SIG-M5 treated with dmso at 0.1 percent for 504 hours (cell line): ENCODE measurements around the gene ATXN10.
A peak's percentile ranks its signal among the peaks of the same experiment; 100 is the strongest.

Source experiments
- DNase-seq: peaks from one replicate; lab custom pipeline; 2025; ENCODE audit not compliant: unreplicated experiment; lab: John Stamatoyannopoulos, UW

ATXN10 gene

GRCh38 chr22:45852826-45853225 lies 181.2 kb downstream of the ATXN10 start:
- no peak for DNase-seq

DNA sequence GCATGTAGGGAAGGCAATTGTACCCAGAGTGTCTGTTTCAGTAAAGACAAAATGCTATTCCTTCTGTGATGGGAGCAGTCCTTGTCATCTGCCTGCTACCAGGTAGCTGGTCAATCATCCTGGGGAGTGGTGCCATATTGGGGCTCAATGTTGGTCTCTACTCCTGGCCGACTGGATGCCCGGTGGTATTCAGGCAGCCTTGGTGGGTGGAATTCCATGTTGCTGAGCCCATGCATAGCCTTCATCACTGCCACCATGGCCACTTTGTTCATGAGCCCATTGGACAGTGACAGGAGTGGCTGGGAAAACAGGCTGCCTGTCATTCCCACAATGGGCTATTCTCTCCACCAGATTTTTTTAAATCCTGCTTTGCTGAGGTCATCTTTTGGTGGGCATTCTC lies 184.3 kb downstream of the ATXN10 start:
- DNase-seq = no peak

GRCh38 chr22:45857519-45857918 lies 185.9 kb downstream of the ATXN10 start:
- no peak for DNase-seq

DNA sequence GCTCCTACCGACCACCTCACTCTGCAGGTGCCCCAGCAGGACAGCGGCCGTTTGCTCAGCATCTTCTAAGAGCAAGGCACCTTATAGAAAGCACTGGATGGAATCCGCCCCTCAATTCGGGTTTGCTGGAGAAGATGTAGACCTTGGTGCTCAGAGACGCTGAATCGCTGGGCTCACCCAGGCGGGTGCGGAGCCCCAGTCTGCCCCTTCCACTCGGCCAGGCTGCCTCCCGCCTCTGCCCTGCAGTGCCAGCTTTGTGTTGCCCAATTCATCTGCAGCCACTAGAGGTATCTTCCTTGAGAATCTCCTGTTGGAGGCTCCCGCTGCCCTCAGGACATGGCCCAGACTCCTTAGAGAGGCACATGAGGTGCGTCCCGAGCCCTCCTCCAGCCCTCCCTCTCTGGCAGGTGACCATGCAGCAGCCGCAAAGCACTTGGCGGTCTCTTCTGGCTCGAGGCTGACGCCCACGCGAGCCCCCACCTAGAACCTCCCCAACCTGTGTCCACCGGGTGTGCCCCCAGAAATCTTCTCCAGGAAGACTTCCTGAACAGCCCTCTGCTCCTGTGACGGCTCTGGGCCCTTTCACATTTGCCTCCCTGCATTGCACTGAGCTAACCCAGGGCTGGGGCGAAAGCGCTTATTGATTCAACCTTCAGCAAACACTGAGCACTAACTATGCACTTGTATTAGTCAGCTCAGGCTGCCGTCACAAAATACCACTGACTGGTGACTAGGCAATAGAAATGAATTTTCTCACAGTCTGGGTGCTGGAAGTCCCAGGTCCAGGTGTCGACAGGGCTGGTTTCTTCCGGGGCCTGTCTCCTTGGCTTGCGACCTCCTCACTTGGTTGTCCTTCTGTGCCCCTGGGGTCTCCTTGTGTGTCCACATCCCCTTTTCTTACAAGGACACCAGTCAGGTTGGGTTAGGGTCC lies 187.9 kb downstream of the ATXN10 start:
- no peak for DNase-seq

GRCh38 chr22:45860201-45860600 lies 188.6 kb downstream of the ATXN10 start:
- DNase-seq = no peak

DNA sequence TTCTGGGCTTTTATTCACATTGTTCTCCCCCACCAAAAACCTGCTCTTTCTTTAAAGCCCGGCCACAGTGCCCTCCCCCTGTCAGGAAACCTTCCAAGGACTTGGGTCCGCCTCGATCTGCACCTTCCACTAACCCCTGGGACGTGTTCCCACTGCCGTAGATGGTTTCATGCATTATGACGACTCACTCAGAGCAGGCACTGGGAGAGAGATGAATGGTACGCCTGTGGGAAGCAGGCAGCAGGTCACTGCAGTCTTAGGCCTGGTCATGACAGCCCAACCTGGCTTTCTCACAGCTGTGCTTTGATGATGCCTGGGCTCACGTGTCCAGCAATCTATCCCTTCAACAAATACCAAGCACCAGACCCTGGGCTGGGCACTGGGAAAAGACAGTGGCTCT lies 189.6 kb downstream of the ATXN10 start:
- no peak for DNase-seq

GRCh38 chr22:45863981-45864751 lies 192.5 kb downstream of the ATXN10 start:
- DNase-seq = peak; percentile 53

- DNase-seq = no peak
Observed at GRCh38 chr22:45864959-45865476, 193.4 kb downstream of the ATXN10 start.

DNA sequence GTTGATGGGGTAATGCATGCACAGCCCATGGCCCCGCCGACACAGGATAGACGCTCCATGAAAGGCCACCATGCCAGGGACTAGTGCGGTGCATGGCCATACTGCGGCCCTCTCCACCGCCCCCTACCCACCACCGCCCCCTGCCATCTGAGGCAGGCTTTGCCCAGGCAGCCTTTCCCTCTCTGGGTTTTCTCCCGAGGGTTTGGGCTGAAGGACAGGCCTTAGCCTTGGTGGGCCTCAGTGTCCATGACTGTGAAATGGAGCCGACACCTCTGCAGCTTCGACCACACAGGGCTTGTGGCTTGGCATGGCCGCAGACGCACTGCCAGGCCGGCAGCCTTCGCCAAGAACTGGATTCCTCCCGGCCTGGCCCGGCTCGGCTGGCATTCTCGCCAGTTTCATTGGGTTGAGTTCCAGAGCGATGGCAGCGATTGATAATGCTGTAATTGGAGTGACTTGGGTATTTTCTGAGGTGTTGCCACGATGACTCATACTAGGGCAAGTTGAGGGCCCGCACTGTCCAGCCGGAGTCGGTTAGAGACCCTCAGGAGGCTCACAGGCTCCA lies 194.0 kb downstream of the ATXN10 start:
- DNase-seq = no peak

DNA sequence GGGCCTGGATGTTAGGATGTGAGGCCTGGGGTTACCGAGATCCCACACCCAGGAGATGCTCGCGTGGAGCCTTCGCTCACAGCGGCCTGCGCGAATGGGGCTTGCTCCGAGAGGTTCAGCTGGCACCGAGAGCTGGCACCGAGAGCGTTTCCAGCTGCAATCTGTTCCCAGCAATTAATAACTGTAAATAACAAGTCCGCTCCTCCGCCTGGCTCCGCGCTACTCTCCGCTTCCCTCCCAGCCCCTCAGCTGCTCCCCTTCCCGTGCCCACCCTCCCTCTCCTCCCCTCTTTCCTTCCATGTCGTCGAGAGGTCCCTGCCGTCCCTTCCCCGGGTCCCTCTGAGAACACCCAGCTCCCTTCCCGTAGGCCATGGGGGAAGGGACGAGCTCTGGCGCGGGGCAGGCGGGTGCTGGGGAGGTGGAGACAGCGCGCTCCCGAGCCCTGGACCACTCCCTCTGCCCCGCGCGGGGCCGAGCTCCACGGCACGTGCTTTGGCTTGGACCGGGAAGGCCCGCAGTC lies 194.6 kb downstream of the ATXN10 start:
- DNase-seq = no peak

GRCh38 chr22:45866646-45867117 lies 195.0 kb downstream of the ATXN10 start:
- no peak for DNase-seq

DNA sequence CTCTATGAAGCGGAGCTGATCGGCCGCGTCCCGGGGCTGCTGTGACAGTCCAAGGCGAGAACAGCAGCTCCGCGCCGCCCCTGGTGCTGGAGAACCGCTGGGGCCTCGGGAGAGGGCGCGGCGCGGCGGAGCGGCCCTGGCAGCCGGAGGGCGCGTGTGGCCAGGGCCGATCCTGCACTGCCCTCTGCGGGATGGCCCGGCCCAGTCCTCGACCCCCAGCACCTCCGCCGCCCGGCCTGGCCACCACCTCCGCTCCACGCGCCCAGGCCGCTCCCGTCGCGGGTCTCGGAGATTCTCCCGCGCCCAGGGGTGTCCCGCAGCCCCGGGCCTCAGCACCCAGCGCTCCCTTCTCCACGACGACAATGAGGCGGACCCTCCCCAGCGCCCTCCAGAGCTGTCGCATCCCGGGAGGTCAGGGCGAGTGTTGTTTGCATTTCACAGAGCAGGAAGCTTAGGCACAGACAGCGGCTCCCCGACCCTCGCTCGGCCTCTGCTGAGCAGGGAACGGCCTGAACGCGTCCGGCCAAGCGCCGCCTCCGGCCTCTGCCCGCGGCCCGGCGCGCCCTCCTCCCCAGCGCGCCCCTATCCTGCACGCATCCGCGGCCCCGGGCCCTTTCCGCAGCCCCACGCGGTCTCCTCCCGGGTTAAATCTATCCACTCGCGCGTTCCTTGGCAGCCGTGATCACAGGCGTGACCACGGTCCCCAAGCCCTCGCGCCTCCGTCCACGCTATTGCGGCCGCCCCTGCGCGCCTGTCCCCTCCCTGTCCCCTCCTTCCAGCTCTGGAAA lies 195.7 kb downstream of the ATXN10 start:
- no peak for DNase-seq

GRCh38 chr22:45867906-45868555 lies 196.4 kb downstream of the ATXN10 start:
- DNase-seq = no peak

GRCh38 chr22:45868571-45869339 lies 197.1 kb downstream of the ATXN10 start:
- DNase-seq = no peak

DNA sequence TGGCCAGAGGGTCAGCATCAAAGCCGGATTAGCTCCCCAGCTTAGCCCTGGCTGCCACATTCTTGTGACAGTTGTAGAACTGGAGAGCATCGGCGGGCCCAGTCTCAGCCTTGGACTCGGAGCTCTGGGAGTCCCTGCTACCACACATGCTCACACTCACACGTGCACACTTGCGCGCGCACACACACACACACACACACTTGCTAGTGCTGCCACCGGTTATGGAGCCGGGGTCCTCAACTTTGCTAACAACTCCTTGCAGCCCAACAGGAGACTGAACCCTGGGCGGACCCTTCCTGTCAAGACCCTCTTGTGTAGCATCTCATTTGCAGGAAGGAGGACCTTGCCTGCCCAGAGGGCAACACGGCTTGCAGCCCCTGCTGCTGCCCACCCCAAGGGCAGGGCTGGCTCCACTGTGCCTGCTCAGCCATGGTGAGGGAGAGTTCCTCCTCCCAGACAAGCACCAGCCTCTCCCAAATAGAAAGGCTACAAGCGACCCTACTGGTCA lies 197.8 kb downstream of the ATXN10 start:
- no peak for DNase-seq

GRCh38 chr22:45870011-45870410 lies 198.4 kb downstream of the ATXN10 start:
- DNase-seq = no peak

GRCh38 chr22:45871721-45872120 lies 200.1 kb downstream of the ATXN10 start:
- DNase-seq = no peak

GRCh38 chr22:45872659-45873263 lies 201.1 kb downstream of the ATXN10 start:
- DNase-seq = no peak
